MM.1S (cell line): ENCODE results near the gene BCAS3.

Source experiments
- EZH2phosphoT487 ChIP-seq: fragments of 300-600 bp; sonication (generic); IDR thresholded peaks from 2 replicates; pipeline ENCODE4 v1.6.1; 2018; ENCODE audit warnings: antibody characterized with exemption, low read length
- TF ChIP-seq, protein P1 (sequence below): fragments of 300-600 bp; sonication (generic); IDR thresholded peaks from 2 replicates; pipeline ENCODE4 v1.5.1; 2016; ENCODE audit warnings: antibody characterized with exemption, low read length, mixed read lengths

DNA sequence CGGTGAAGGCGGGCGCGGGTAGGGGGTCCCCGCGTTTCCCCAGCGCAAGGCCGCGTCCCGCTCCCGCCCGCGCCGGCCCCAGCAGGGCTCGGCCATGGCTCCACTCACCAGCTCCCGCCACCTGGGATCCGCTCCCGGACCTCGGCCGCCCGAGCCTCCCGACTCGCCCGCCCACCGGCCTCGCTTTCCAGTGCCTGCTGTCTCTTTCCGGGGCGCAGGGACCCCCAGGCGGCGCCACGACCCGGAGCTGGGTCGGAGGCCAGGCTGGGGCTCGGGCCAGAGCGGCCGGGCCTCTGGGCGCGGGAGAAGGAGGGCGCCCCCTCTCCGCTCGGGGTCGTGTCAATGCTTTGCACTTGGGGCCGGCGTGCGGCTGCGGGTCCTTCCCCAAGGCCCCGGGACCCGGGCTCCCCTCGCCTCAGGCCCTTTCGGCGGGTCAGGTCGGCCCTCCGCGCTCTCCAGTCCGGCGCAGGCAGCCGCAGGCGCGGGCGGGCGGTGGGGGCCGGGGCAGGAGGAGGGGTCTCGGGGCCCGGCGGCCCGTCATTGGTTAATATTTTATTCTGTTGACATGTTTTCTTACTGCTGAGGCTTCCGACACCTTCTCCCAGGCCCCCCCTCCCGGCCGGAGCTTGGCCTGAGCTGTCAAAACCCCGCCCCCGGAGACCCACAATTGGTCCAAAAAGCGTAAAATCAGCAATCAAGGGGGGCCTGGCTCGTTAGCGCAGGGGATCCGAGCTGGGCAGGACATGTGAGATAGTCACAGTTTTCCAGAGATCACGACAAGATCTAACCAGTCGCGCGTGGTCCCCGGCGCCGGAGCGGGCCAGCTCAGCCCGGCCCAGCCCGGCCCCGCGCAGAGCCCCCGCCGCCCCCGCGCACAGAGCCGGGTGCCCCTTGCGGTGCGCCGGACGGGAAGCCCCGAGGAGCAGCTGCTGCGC is 721.7 kb downstream of the BCAS3 start, which contains the start of gene TBX2:
- TF ChIP-seq, protein P1, sequence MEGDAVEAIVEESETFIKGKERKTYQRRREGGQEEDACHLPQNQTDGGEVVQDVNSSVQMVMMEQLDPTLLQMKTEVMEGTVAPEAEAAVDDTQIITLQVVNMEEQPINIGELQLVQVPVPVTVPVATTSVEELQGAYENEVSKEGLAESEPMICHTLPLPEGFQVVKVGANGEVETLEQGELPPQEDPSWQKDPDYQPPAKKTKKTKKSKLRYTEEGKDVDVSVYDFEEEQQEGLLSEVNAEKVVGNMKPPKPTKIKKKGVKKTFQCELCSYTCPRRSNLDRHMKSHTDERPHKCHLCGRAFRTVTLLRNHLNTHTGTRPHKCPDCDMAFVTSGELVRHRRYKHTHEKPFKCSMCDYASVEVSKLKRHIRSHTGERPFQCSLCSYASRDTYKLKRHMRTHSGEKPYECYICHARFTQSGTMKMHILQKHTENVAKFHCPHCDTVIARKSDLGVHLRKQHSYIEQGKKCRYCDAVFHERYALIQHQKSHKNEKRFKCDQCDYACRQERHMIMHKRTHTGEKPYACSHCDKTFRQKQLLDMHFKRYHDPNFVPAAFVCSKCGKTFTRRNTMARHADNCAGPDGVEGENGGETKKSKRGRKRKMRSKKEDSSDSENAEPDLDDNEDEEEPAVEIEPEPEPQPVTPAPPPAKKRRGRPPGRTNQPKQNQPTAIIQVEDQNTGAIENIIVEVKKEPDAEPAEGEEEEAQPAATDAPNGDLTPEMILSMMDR, result no peak
- no peak for TF ChIP-seq EZH2phosphoT487
